DND-41 (cell line): ENCODE results near the gene SEMA3B.

ENCODE experiments used
- ATAC-seq: fragments of 200-7000 bp; cut with Tn5 transposase; 3 replicates; pipeline ENCODE4 v1.9.1; 2021; ENCODE audit warnings: low read depth; ENCODE audit not compliant: insufficient read depth
- DNase-seq: peaks from one replicate; pipeline ENCODE4 v3.0.0-alpha.2; 2020
- H2AFZ ChIP-seq: 2 replicates; pipeline ENCODE4 v1.6.0; 2012; ENCODE audit warnings: low read depth, low read length
- H3K27ac ChIP-seq: 2 replicates; pipeline ENCODE4 v1.5.1; 2012; ENCODE audit warnings: low read length, inconsistent platforms
- H3K27me3 ChIP-seq: fragments of 200-600 bp; sonication (generic); 2 replicates; pipeline ENCODE4 v1.6.0; 2012; ENCODE audit warnings: low read length, mild to moderate bottlenecking, inconsistent platforms; ENCODE audit not compliant: insufficient read depth, poor library complexity
- H3K36me3 ChIP-seq: 2 replicates; pipeline ENCODE4 v1.5.1; 2012; ENCODE audit warnings: low read length, inconsistent platforms; ENCODE audit not compliant: insufficient read depth
- H3K4me1 ChIP-seq: 2 replicates; pipeline ENCODE4 v1.5.1; 2012; ENCODE audit warnings: mild to moderate bottlenecking, low read length; ENCODE audit not compliant: insufficient read depth
- H3K4me2 ChIP-seq: 2 replicates; pipeline ENCODE4 v1.6.0; 2012; ENCODE audit warnings: mild to moderate bottlenecking, moderate library complexity, low read length, inconsistent platforms; ENCODE audit not compliant: insufficient read depth
- H3K4me3 ChIP-seq, 2 experiments: fragments of 200-600 bp in 1 of 2; shearing (Covaris generic) in 1 of 2; 2 replicates each; pipeline ENCODE4 v1.5.1; 2012 to 2016; ENCODE audit warnings: inconsistent platforms in 2 of 2, low read length in 2 of 2, mild to moderate bottlenecking in 2 of 2, low read depth in 1 of 2, moderate library complexity in 1 of 2
- H3K79me2 ChIP-seq: 2 replicates; pipeline ENCODE4 v1.6.0; 2012; ENCODE audit warnings: low read length, inconsistent platforms; ENCODE audit not compliant: insufficient read depth
- H3K9ac ChIP-seq: 2 replicates; pipeline ENCODE4 v1.6.0; 2012; ENCODE audit warnings: low read depth, mild to moderate bottlenecking, inconsistent platforms, low read length, moderate library complexity
- H3K9me3 ChIP-seq: 2 replicates; pipeline ENCODE4 v1.5.1; 2012; ENCODE audit warnings: low read length, moderate library complexity, mild to moderate bottlenecking, inconsistent platforms; ENCODE audit not compliant: insufficient read depth, severe bottlenecking
- H4K20me1 ChIP-seq: 2 replicates; pipeline ENCODE4 v1.6.0; 2012; ENCODE audit warnings: low read length; ENCODE audit not compliant: insufficient read depth
- EZH2 ChIP-seq: IDR thresholded peaks from 3 replicates; pipeline ENCODE4 v1.6.1; 2012; ENCODE audit warnings: borderline replicate concordance, low read depth, mild to moderate bottlenecking, moderate library complexity, low read length, inconsistent platforms; ENCODE audit not compliant: severe bottlenecking
- TF ChIP-seq, protein P1 (sequence below): IDR thresholded peaks from 2 replicates; pipeline ENCODE4 v1.5.1; 2012; ENCODE audit warnings: borderline replicate concordance, low read length, moderate library complexity, mild to moderate bottlenecking; ENCODE audit not compliant: poor library complexity, severe bottlenecking; ENCODE audit errors: extremely low read depth

SEMA3B gene

DNA sequence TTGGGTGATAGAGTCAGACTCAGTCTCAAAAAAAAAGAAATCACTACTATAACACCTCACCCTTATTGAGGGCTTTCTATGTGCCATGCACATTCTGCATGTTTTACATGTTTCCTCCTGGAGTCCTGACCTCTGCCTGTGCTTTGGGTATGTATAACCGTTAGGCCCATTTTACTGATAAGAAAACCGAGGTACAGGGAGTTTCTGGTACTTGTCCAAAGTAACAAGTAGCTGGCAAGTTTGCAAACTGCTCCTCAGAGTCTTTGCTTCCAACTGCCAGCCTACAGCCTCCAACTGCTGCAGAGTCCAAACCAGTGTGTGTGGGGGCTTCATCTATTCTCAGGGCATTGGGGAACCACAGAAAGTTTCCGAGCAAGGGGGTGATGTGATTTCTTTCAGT, 36.6 kb upstream of the SEMA3B start:
- no peak overlapping the region for H3K9ac ChIP-seq
- no peak for TF ChIP-seq EZH2
- TF ChIP-seq, protein P1, sequence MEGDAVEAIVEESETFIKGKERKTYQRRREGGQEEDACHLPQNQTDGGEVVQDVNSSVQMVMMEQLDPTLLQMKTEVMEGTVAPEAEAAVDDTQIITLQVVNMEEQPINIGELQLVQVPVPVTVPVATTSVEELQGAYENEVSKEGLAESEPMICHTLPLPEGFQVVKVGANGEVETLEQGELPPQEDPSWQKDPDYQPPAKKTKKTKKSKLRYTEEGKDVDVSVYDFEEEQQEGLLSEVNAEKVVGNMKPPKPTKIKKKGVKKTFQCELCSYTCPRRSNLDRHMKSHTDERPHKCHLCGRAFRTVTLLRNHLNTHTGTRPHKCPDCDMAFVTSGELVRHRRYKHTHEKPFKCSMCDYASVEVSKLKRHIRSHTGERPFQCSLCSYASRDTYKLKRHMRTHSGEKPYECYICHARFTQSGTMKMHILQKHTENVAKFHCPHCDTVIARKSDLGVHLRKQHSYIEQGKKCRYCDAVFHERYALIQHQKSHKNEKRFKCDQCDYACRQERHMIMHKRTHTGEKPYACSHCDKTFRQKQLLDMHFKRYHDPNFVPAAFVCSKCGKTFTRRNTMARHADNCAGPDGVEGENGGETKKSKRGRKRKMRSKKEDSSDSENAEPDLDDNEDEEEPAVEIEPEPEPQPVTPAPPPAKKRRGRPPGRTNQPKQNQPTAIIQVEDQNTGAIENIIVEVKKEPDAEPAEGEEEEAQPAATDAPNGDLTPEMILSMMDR: no peak
- DNase-seq (no peak), ATAC-seq (no peak)
- peaks cover 26% of the 10 kb centered on the region for H3K79me2 ChIP-seq
- H3K4me1 ChIP-seq: peaks cover 24% of the 10 kb centered on the region
- no peak overlapping the region for H3K27ac ChIP-seq
- H3K4me3 ChIP-seq: no peak overlapping the region
- no peaks in the 10 kb centered on the region; the same call in 1 of the 2 replicates for H3K36me3 ChIP-seq
- H2AFZ ChIP-seq: no peak overlapping the region
- no peaks in the 10 kb centered on the region for H3K27me3 ChIP-seq
- H3K9me3 ChIP-seq: no peaks in the 10 kb centered on the region
- H3K4me2 ChIP-seq: no peak overlapping the region
- peaks cover 11% of the 10 kb centered on the region; the same call in 1 of the 2 replicates for H4K20me1 ChIP-seq

DNA sequence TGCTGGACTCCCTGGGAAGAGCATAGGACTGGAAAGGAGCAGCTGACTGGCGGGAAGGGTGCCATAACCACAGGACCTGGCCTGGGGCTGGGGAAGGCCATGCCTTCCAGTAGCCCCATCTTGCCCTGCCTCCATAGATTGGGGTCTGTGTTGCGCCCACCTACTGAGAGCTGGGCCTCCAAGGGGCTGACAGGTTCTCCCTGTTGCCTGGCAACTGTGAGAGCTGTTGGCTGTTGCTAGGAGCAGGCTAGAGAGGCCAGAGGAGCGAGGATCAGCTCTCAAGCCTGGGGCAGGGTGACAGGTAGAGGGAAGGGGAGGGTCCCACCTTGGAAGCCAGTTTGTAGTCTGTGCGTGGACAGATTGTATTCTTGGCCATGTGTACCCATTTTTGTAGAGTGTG, 35.8 kb upstream of the SEMA3B start:
- Histone ChIP-seq H4K20me1 (peaks cover 13% of the 10 kb centered on the region), H3K27ac (no peak overlapping the region), H3K9me3 (no peaks in the 10 kb centered on the region), H3K9ac (no peak overlapping the region), H3K4me3 (no peak overlapping the region), H2AFZ (no peak overlapping the region), H3K4me1 (peaks cover 21% of the 10 kb centered on the region), H3K36me3 (peaks cover 2% of the 10 kb centered on the region; the same call in 1 of the 2 replicates), H3K4me2 (no peak overlapping the region), H3K79me2 (peaks cover 29% of the 10 kb centered on the region), H3K27me3 (no peaks in the 10 kb centered on the region)
- DNase-seq (no peak), ATAC-seq (no peak)
- TF ChIP-seq EZH2: no peak
- TF ChIP-seq, protein P1: no peak

DNA sequence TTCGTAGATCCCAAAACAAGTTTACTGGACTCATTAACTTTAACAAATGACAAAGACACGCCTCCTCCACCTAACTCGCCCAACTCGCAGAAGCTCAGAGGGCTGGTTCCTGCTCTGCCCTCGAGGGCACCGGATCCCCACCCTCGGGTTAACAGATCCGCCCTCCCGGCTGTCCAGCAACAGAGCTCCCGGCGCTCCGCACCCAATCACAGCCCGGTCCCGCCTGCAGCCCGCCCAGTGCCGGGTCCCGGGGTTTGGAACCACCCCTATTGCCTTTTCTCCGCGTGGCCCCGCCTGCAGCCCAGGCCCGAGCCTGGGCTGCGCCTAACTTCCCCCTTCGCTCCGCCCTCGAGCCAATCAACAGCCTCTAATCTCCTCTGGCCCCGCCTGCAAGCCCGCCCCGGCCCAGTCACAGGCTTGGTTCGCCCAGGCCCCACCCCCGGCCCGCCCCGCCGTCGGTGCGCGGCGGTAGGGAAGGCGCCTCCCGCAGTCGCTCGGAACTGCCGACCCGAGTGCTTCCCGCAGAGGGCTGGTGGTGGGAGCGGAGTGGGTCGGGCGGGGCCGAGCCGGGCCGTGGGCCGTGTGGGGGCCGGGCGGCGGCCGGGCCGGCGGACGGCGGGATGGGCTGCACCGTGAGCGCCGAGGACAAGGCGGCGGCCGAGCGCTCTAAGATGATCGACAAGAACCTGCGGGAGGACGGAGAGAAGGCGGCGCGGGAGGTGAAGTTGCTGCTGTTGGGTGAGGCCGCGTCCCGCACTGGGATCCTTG, 33.0 kb upstream of the SEMA3B start, which contains the start of gene GNAI2:
Gene GNAI2 (plus strand): TSS at position 489 of the 768 bp plus-strand sequence. CDS start 132 bp downstream, at position 621.
- peaks cover 37% of the 10 kb centered on the region for H4K20me1 ChIP-seq
- peak within 1 kb of the TSS; percentile 89 for H3K27ac ChIP-seq
- H3K79me2 ChIP-seq: peaks cover 53% of the 10 kb centered on the region
- H3K27me3 ChIP-seq: no peaks in the 10 kb centered on the region
- TF ChIP-seq, protein P1: peak; percentile 7
- TF ChIP-seq EZH2: no peak
- H3K4me2 ChIP-seq: peak within 1 kb of the TSS; percentile 87
- ATAC-seq: peak; percentile 87
- no peaks in the 10 kb centered on the region for H3K9me3 ChIP-seq
- peaks cover 36% of the 10 kb centered on the region for H3K4me1 ChIP-seq
- H3K9ac ChIP-seq: peak within 1 kb of the TSS; percentile 79
- H2AFZ ChIP-seq: peak within 1 kb of the TSS; percentile 60
- H3K4me3 ChIP-seq: peak within 1 kb of the TSS; percentile 66 to 91
- H3K36me3 ChIP-seq: peaks cover 26% of the 10 kb centered on the region
- DNase-seq: peak; percentile 100
